CD4-positive, alpha-beta memory T cell (primary cell): ENCODE data around the gene PTRH1. TPM values are rescaled to one million over a fixed set of nuclear protein-coding genes. Genes with fewer than 3 reads are reported as not detected.
A peak's percentile ranks its signal among the peaks of the same experiment; 100 is the strongest.

ENCODE experiments used
- CTCF ChIA-PET: fragments of 350-600 bp; sonication (Branson Sonifier 250); formaldehyde crosslinking; loops from one replicate; lab custom pipeline; 2021; ENCODE audit warnings: inconsistent platforms; ENCODE audit not compliant: partially characterized antibody; lab: Charles Lee
- POLR2A ChIA-PET: fragments of 350-600 bp; sonication (Branson Sonifier 250); formaldehyde crosslinking; loops from one replicate; lab custom pipeline; 2021; ENCODE audit not compliant: partially characterized antibody; lab: Charles Lee
- DNase-seq, 5 donors: peaks; one replicate each; pipeline versions ENCODE4 v3.0.0 to v3.0.0-alpha.2; 2020 to 2022; ENCODE audit warnings: mixed read lengths in 1 of 5
- H3K27ac ChIP-seq: one replicate; pipeline ENCODE4 v1.7.0; 2013; ENCODE audit warnings: low read depth, low read length
- H3K27me3 ChIP-seq: 2 replicates; pipeline ENCODE4 v1.7.0; 2013; ENCODE audit warnings: mild to moderate bottlenecking, low read length, moderate library complexity; ENCODE audit not compliant: insufficient read depth
- H3K36me3 ChIP-seq: 2 replicates; pipeline ENCODE4 v1.7.0; 2013; ENCODE audit warnings: mild to moderate bottlenecking, low read length, moderate library complexity; ENCODE audit not compliant: insufficient read depth
- H3K4me1 ChIP-seq: 2 replicates; pipeline ENCODE4 v1.7.0; 2013; ENCODE audit warnings: mild to moderate bottlenecking, low read length, moderate library complexity; ENCODE audit not compliant: insufficient read depth
- H3K4me3 ChIP-seq, 2 donors: one replicate each; pipeline ENCODE4 v1.7.0; 2013; ENCODE audit warnings: low read length in 2 of 2, mild to moderate bottlenecking in 1 of 2
- H3K9me3 ChIP-seq, 2 donors: one replicate each; pipeline ENCODE4 v1.7.0; 2013; ENCODE audit warnings: low read length in 2 of 2, control low read depth in 1 of 2; ENCODE audit not compliant: control insufficient read depth in 1 of 2
- H3K27ac Mint-ChIP-seq, 7 donors: one replicate each; pipeline ENCODE4 v1.8.0; 2020 to 2021; ENCODE audit warnings: mixed read lengths in 7 of 7, mild to moderate bottlenecking in 6 of 7, inconsistent platforms in 3 of 7, moderate library complexity in 3 of 7
- H3K27me3 Mint-ChIP-seq, 2 donors: one replicate each; pipeline ENCODE4 v1.8.0; 2020 to 2021; ENCODE audit warnings: mixed read lengths in 2 of 2
- H3K36me3 Mint-ChIP-seq, 2 donors: one replicate each; pipeline ENCODE4 v1.8.0; 2020 to 2021; ENCODE audit warnings: mixed read lengths in 2 of 2, inconsistent platforms in 1 of 2, mild to moderate bottlenecking in 1 of 2
- H3K4me1 Mint-ChIP-seq, 4 donors: one replicate each; pipeline ENCODE4 v1.8.0; 2020 to 2021; ENCODE audit warnings: mixed read lengths in 4 of 4, mild to moderate bottlenecking in 1 of 4
- H3K4me3 Mint-ChIP-seq, 8 donors: one replicate each; pipeline ENCODE4 v1.8.0; 2020 to 2021; ENCODE audit warnings: mixed read lengths in 8 of 8, mild to moderate bottlenecking in 7 of 8, moderate library complexity in 6 of 8, inconsistent platforms in 3 of 8
- H3K9me3 Mint-ChIP-seq, 8 donors: one replicate each; pipeline ENCODE4 v1.8.0; 2020 to 2021; ENCODE audit warnings: mixed read lengths in 8 of 8, mild to moderate bottlenecking in 5 of 8, inconsistent platforms in 3 of 8, moderate library complexity in 1 of 8
- intact Hi-C: fragments of 100-400 bp; cut with micrococcal nuclease; formaldehyde crosslinking; loops from one replicate; pipeline ENCODE4 v1.15.1; 2023
- polyA plus RNA-seq, 2 donors: library from polyadenylated mRNA; unstranded; fragments of 300-500 nt; fragmentation: Illumina TruSeq; gene quantifications; one replicate each; pipeline ENCODE4 v1.2.3, GENCODE V29; 2021
- total RNA-seq, 2 experiments: library from RNA; stranded (reverse); gene quantifications; one replicate each; pipeline ENCODE4 v1.2.3, GENCODE V29; 2021

Gene PTRH1
- total and polyA plus RNA-seq, 4 experiments from 2014 or later: 7.3 to 31.1 (median 17.0) TPM

DNA sequence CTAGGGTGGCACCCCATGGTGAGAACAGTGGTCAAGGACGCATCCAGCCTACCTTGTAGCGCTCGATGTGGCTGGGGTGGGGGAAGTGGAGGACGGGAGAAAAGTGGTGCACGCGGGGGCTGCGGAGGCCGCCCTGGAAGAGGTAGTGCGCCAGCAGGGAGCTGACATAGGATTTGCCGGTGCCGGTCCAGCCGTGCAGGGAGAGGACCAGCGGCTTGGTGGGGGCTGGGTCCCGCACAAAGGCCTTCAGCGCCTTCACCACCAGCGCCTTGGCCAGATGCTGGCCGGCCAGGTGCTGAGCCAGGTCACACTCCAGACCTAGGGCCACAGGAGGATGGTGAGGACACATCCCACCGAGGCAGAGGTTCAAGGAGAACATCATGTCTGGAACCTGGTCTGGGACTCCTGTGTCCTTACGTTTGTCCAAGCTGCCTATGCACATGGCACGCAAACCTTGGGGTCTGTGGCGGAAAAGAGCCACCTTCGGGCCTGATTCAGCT lies 18.8 kb upstream of the PTRH1 start:
- CTCF ChIA-PET: interaction anchor here (0.8 to 6.1 kb wide), 49 partner anchors 9 to 520 kb away, joined by 3 to 85 read pairs (median 6); partner anchors contain the start of genes CDK9, CFAP157, PTRH1 and SH2D3C
- Histone ChIP-seq H3K27me3 (no peaks in the 10 kb centered on the region), H3K4me3 (peak overlapping the region; percentile 30 to 74), H3K27ac (peak overlapping the region; percentile 80), H3K36me3 (peaks cover 16% of the 10 kb centered on the region), H3K4me1 (peaks cover 18% of the 10 kb centered on the region), H3K9me3 (no peaks in the 10 kb centered on the region)
- peaks cover 7 to 27% (median 18%) of the 10 kb centered on the region in 4 donors for H3K4me1 Mint-ChIP-seq
- POLR2A ChIA-PET: interaction anchor here (0.6 to 4.1 kb wide), 36 partner anchors 10 to 366 kb away, joined by 3 to 81 read pairs (median 6); partner anchors contain the start of genes CDK9, CFAP157, FPGS and LRSAM1
- H3K36me3 Mint-ChIP-seq: peaks cover 9 to 29% of the 10 kb centered on the region in 2 donors
- peak overlapping the region; percentile 87 to 92 (median 90) for H3K27ac Mint-ChIP-seq
- no peaks in the 10 kb centered on the region for H3K27me3 Mint-ChIP-seq
- peak in 1 of 5 donors; percentile 15 for DNase-seq
- peak overlapping the region; percentile 83 to 93 (median 88) for H3K4me3 Mint-ChIP-seq
- H3K9me3 Mint-ChIP-seq: peaks cover 0 to 2% (median 0%) of the 10 kb centered on the region in 8 donors
- intact Hi-C loops: loop anchor here (1.0 to 10.0 kb wide), 5 partner anchors 27 to 509 kb away; partner anchors contain the start of genes LRSAM1, PTGES2 and RPL12

DNA sequence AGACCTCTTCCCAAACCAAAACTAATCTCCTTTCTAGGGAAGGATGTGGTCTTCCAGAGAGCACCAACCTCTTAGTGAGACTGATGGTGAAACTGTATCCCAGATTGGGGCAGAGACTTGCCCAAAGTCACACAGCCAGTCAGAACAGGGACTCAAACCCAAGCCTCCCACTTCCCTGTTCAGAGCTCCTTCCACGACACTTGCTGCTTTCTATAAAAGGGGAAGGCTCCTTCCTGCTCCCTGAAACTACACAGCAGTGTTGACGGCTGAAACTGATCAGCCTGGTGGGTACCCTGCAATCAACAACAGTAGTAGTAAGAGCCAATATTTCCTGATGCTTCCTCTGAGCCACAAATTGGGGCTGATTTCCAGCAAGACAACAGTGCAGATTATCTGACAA lies 18.2 kb upstream of the PTRH1 start:
- CTCF ChIA-PET: interaction anchor here (1.1 to 6.1 kb wide), 12 partner anchors 10 to 230 kb away, joined by 3 to 85 read pairs (median 10); partner anchors contain the start of genes CDK9, PTRH1 and TTC16
- POLR2A ChIA-PET: interaction anchor here (1.1 to 4.1 kb wide), 6 partner anchors 16 to 143 kb away, joined by 3 to 81 read pairs (median 22); partner anchors contain the start of genes CDK9, PTRH1 and TTC16

DNA sequence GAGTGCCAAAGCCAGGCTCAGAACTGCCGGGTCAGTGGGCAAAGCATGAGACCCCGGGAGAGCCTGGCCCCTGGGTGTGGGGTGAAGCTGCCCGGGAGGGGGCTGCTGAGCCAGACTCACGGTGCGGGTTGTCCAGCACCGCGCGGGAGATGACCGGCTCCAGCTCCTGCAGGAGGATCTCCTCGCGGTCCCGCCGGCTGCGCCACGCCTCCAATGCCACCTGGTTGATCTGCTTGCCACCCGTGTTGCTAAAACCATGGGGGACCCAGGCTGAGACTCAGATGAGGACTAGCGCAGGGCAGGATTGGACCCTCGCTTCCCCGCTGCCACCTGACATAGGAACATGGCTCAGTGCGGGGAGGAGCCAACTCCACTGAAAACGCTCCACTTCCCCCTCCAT lies 17.0 kb upstream of the PTRH1 start:
- H3K4me3 ChIP-seq: no peak overlapping the region
- Mint-ChIP-seq H3K4me1 (peaks cover 7 to 27% (median 18%) of the 10 kb centered on the region in 4 donors), H3K9me3 (peaks cover 0 to 2% (median 0%) of the 10 kb centered on the region in 8 donors), H3K27ac (no peak overlapping the region), H3K4me3 (peak overlapping the region in 1 of 8 donors; percentile 21), H3K36me3 (peaks cover 0 to 15% of the 10 kb centered on the region in 2 donors), H3K27me3 (no peaks in the 10 kb centered on the region)
- H3K9me3 ChIP-seq: no peaks in the 10 kb centered on the region
- H3K27ac ChIP-seq: no peak overlapping the region
- no peaks in the 10 kb centered on the region for H3K27me3 ChIP-seq
- POLR2A ChIA-PET: interaction anchor here (0.9 to 3.8 kb wide), 3 partner anchors 15 to 53 kb away, joined by 3 to 39 read pairs (median 3); partner anchors contain the start of genes CDK9, PTRH1 and TTC16
- intact Hi-C loops: loop anchor here (10.0 kb wide), 2 partner anchors 392 to 508 kb away; partner anchors contain the start of gene PTGES2
- CTCF ChIA-PET: interaction anchor here (1.1 to 6.1 kb wide), 5 partner anchors 9 to 189 kb away, joined by 3 to 85 read pairs (median 4); no protein-coding TSS in a partner anchor
- peaks cover 18% of the 10 kb centered on the region for H3K4me1 ChIP-seq
- DNase-seq: peak in 1 of 5 donors; percentile 14
- H3K36me3 ChIP-seq: peaks cover 6% of the 10 kb centered on the region

More for the DNA sequence above, 18.2 kb upstream of the PTRH1 start:
- H3K27ac Mint-ChIP-seq: peak overlapping the region; percentile 30 to 90 (median 74)
- DNase-seq: no peak
- peaks cover 14% of the 10 kb centered on the region for H3K36me3 ChIP-seq
- no peaks in the 10 kb centered on the region for H3K27me3 Mint-ChIP-seq
- H3K4me3 Mint-ChIP-seq: peak overlapping the region in 4 of 8 donors; percentile 29 to 93 (median 58)
- intact Hi-C loops: loop anchor here (1.0 to 10.0 kb wide), 5 partner anchors 26 to 509 kb away; partner anchors contain the start of genes LRSAM1, PTGES2 and RPL12
- peaks cover 7 to 27% (median 18%) of the 10 kb centered on the region in 4 donors for H3K4me1 Mint-ChIP-seq
- H3K9me3 Mint-ChIP-seq: peaks cover 0 to 2% (median 0%) of the 10 kb centered on the region in 8 donors
- no peak overlapping the region for H3K27ac ChIP-seq
- H3K4me1 ChIP-seq: peaks cover 18% of the 10 kb centered on the region
- H3K27me3 ChIP-seq: no peaks in the 10 kb centered on the region
- H3K9me3 ChIP-seq: no peaks in the 10 kb centered on the region
- H3K4me3 ChIP-seq: no peak overlapping the region
- H3K36me3 Mint-ChIP-seq: peaks cover 7 to 24% of the 10 kb centered on the region in 2 donors

DNA sequence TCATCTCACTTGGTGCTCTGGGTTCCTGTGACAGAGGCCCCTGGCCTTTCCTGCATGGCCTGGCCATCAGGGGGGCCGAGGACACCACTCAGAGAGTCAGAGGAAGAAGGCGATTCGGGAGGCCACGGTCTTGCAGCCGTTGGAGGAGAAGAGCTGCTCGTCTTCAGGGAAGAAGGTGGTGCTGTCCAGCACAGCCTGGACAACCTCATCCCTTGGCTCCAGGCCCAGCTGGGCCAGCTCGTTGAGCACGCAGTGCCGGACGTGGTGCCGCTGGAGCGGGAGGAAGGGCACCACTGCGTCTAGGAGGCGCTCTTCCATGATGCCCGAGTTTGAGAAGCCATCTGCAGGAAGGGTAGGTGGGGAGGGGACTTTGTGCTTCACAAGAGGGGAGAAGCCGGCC lies 16.5 kb upstream of the PTRH1 start:
- Histone ChIP-seq H3K9me3 (no peaks in the 10 kb centered on the region), H3K36me3 (peaks cover 6% of the 10 kb centered on the region), H3K4me3 (no peak overlapping the region), H3K4me1 (peaks cover 18% of the 10 kb centered on the region), H3K27ac (no peak overlapping the region), H3K27me3 (no peaks in the 10 kb centered on the region)
- Mint-ChIP-seq H3K27me3 (no peaks in the 10 kb centered on the region), H3K27ac (peak overlapping the region in 1 of 7 donors; percentile 29), H3K9me3 (peaks cover 0 to 2% (median 0%) of the 10 kb centered on the region in 8 donors), H3K4me3 (no peak overlapping the region), H3K4me1 (peaks cover 7 to 24% (median 18%) of the 10 kb centered on the region in 4 donors), H3K36me3 (peaks cover 0 to 12% of the 10 kb centered on the region in 2 donors)
- POLR2A ChIA-PET: interaction anchor here (0.9 to 1.2 kb wide), 3 partner anchors 39 to 281 kb away, joined by 3 read pairs; partner anchors contain the start of genes LRSAM1 and RPL12
- no peak for DNase-seq
- intact Hi-C loops: loop anchor here (10.0 kb wide), 2 partner anchors 393 to 507 kb away; partner anchors contain the start of gene PTGES2
- CTCF ChIA-PET: interaction anchor here (1.3 to 6.1 kb wide), 4 partner anchors 24 to 190 kb away, joined by 4 to 85 read pairs (median 36); no protein-coding TSS in a partner anchor

DNA sequence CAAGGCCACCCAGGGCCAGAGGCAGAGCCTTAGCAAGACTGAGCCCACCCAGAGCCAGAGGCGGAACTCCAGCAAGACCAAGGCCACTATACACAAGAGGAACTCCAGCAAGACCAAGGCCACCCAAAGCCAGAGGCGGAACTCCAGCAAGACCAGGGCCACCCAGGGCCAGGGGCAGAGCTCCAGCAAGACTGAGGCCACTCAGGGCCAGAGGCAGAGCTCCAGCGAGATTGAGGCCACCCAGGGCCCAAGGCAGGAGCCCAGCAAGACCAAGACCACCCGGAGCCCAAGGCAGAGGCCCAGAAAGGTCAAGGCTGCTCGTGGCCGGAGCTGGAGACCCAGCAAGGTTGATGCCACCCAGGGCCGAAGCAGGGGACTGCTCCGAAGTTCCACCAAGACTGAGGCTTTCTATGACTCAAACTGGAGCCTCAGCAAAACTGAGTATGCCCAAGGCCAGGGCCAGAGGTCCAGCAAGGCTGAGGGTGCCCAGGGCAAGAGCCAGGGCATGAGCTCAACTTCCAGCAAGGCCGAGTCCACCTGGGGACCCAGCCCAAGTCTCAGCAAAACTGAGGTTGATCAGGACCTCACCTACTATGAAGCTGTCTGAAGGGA lies 15.4 kb upstream of the PTRH1 start:
- Histone ChIP-seq H3K4me3 (no peak overlapping the region), H3K9me3 (no peaks in the 10 kb centered on the region), H3K27ac (no peak overlapping the region), H3K36me3 (peaks cover 6% of the 10 kb centered on the region), H3K27me3 (no peaks in the 10 kb centered on the region), H3K4me1 (peaks cover 17% of the 10 kb centered on the region)
- peaks cover 0 to 12% of the 10 kb centered on the region in 2 donors for H3K36me3 Mint-ChIP-seq
- ChIA-PET CTCF (interaction anchor here (1.3 to 5.3 kb wide), 2 partner anchors 139 to 141 kb away, joined by 5 to 85 read pairs; no protein-coding TSS in a partner anchor), POLR2A (interaction anchor here (0.9 to 1.4 kb wide), 3 partner anchors 15 to 280 kb away, joined by 3 to 6 read pairs (median 3); partner anchors contain the start of genes LRSAM1, PTRH1, RPL12 and TTC16)
- no peak overlapping the region for H3K4me3 Mint-ChIP-seq
- DNase-seq: no peak
- H3K27ac Mint-ChIP-seq: peak overlapping the region in 1 of 7 donors; percentile 63
- H3K9me3 Mint-ChIP-seq: peaks cover 0 to 2% (median 0%) of the 10 kb centered on the region in 8 donors
- no peaks in the 10 kb centered on the region for H3K27me3 Mint-ChIP-seq
- H3K4me1 Mint-ChIP-seq: peaks cover 7 to 20% (median 16%) of the 10 kb centered on the region in 4 donors
- intact Hi-C loops: loop anchor here (10.0 kb wide), 2 partner anchors 394 to 506 kb away; partner anchors contain the start of gene PTGES2

- intact Hi-C loops: loop anchor here (10.0 kb wide), 2 partner anchors 395 to 505 kb away; partner anchors contain the start of gene PTGES2
- H3K27ac ChIP-seq: no peak overlapping the region
- no peaks in the 10 kb centered on the region for H3K27me3 ChIP-seq
- H3K9me3 ChIP-seq: no peaks in the 10 kb centered on the region
- H3K36me3 Mint-ChIP-seq: peaks cover 0 to 10% of the 10 kb centered on the region in 2 donors
- peaks cover 6% of the 10 kb centered on the region for H3K36me3 ChIP-seq
- peaks cover 0 to under 1% (median 0%) of the 10 kb centered on the region in 8 donors for H3K9me3 Mint-ChIP-seq
- ChIA-PET CTCF (interaction anchor here (2.5 kb wide), 1 partner anchor 141 kb away, joined by 14 read pairs; no protein-coding TSS in a partner anchor), POLR2A (interaction anchor here (1.4 kb wide), 1 partner anchor 14 kb away, joined by 6 read pairs; the partner anchor contains the start of genes PTRH1 and TTC16)
- H3K4me3 Mint-ChIP-seq: no peak overlapping the region
- H3K4me1 ChIP-seq: peaks cover 12% of the 10 kb centered on the region
- H3K4me3 ChIP-seq: no peak overlapping the region
- DNase-seq: no peak
- peak overlapping the region in 1 of 7 donors; percentile 63 for H3K27ac Mint-ChIP-seq
- H3K4me1 Mint-ChIP-seq: peaks cover 2 to 14% (median 11%) of the 10 kb centered on the region in 4 donors
- no peaks in the 10 kb centered on the region for H3K27me3 Mint-ChIP-seq
Measured at GRCh38 chr9:127730262-127730661, 14.8 kb upstream of the PTRH1 start.
